Hepatocyte (in vitro differentiated cells): ENCODE measurements around the gene NR6A1.

Source experiments
- CTCF ChIP-seq: fragments of 200-600 bp; sonication (generic); IDR thresholded peaks from 2 replicates; pipeline ENCODE4 v1.5.1; 2016; ENCODE audit warnings: antibody characterized with exemption, mild to moderate bottlenecking; ENCODE audit not compliant: poor library complexity
- EZH2 ChIP-seq: fragments of 200-600 bp; sonication (generic); IDR thresholded peaks from 2 replicates; pipeline ENCODE4 v1.6.1; 2016; ENCODE audit warnings: antibody characterized with exemption, mild to moderate bottlenecking, borderline replicate concordance
- EZH2phosphoT487 ChIP-seq: fragments of 200-600 bp; sonication (generic); IDR thresholded peaks from one replicate; pipeline ENCODE4 v1.6.1; 2018; ENCODE audit warnings: antibody characterized with exemption, mild to moderate bottlenecking, low read depth, moderate library complexity; ENCODE audit not compliant: unreplicated experiment, severe bottlenecking

- no peak for TF ChIP-seq CTCF
- TF ChIP-seq EZH2: no peak
- no peak for TF ChIP-seq EZH2phosphoT487
Observed at GRCh38 chr9:124493218-124493617, 277.9 kb downstream of the NR6A1 start.
